GM23248 (cell line): ENCODE measurements around the gene DCLRE1B.

Experiments
- EZH2 ChIP-seq: fragments of 200-600 bp; sonication (generic); IDR thresholded peaks from 2 replicates; pipeline ENCODE4 v1.6.1; 2018; ENCODE audit warnings: antibody characterized with exemption, mild to moderate bottlenecking; ENCODE audit not compliant: insufficient read depth, poor library complexity, severe bottlenecking
- EZH2phosphoT487 ChIP-seq: fragments of 200-600 bp; sonication (generic); IDR thresholded peaks from 2 replicates; pipeline ENCODE4 v1.6.1; 2018; ENCODE audit warnings: antibody characterized with exemption, moderate library complexity, mild to moderate bottlenecking, low read depth; ENCODE audit not compliant: insufficient read depth

DNA sequence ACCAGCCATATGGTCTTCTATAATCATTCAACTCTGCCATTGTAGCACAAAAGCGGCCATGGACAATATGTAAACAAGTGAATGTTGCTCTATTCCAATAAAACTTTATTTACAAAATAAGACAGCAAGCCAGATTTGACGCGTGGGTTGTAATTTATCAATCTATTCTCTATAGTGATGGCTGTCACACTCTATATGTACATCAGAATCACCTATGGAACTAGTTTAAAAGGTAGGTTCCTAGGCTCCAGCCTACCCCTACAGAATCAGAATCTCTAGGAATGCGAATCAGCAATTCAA lies 25.4 kb upstream of the DCLRE1B start:
- TF ChIP-seq EZH2phosphoT487 (no peak), EZH2 (no peak)
